DND-41 (cell line): ENCODE data around the gene ANKRD40.

ENCODE experiments used
- CTCF ChIP-seq: IDR thresholded peaks from 2 replicates; pipeline ENCODE4 v1.5.1; 2012; ENCODE audit warnings: borderline replicate concordance, low read length, moderate library complexity, mild to moderate bottlenecking; ENCODE audit not compliant: poor library complexity, severe bottlenecking; ENCODE audit errors: extremely low read depth
- EZH2 ChIP-seq: IDR thresholded peaks from 3 replicates; pipeline ENCODE4 v1.6.1; 2012; ENCODE audit warnings: borderline replicate concordance, low read depth, mild to moderate bottlenecking, moderate library complexity, low read length, inconsistent platforms; ENCODE audit not compliant: severe bottlenecking

GRCh38 chr17:50685334-50685665 lies 22.4 kb downstream of the ANKRD40 start:
- TF ChIP-seq CTCF, result no peak
- no peak for TF ChIP-seq EZH2
